HCEC 1CT (cell line): ENCODE results near the gene OSR1.
"Not testable (repeated sequence)": the region's sequence is repeated elsewhere in the genome, so short reads cannot be mapped to it uniquely, and the experiment has no call there.

ENCODE experiments used
- DNase-seq: peaks from one replicate; pipeline ENCODE4 v3.0.0-alpha.2; 2017

OSR1 gene

DNA sequence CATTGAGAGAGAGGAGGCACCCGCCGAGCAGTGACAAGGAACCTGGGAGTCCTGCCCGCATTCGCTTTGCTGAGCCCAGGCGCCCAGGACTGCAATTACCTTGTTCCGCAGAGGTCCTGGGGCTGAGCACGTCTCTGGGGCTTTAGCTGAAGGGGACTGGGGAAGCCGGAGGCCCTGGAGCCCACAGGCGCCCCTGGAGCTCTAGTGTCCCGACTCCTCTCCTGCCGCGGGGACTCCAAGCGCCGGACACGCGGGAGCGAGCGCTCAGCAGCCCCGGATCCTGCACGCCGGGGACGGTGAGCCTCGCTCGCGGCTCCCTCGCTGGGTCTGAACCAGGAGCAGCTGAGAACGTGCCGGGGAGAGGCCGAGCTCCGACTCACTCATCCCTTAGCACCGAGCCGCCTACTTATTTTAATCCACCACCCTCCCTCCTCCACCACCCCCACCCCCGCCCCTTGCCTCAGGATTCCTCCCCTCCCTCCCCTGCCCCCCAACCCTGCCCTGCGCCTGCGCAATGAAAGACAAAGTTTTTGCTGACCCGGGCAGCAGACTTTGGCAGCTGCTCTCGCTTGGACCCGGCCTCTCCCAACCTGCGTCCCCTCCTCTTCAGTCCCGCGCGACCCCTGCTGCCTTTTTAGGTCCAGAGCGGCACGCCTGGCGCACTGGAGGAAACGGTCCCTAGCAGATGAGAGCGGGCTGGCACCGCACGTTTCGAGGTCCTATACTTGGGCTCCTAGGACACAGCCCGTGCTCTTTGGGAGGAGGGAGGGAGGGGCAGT, at the start of gene OSR1:
OSR1 (minus strand) TSS at position 382 of the 779 bp plus-strand sequence. CDS start 4,818 bp downstream, outside the sequence.
- DNase-seq, result peak; percentile 84

DNA sequence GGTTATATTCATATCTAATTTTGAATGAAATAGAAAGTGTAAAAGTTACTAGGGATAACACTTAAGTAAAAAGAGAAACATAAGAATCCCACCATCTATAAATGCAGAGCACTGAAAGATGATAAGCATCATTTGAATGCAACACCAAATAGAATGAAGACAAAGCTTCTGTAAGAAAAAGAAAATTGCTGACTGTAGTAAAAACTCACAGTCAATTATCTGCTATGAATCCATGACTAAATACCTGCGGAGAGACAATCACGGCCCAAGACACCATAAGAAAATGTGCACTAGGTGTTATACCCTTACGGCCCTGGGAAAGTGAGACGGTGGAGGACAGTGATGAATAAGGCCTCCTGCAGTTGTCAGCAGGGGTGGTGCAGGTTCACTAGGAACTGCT, 45.4 kb upstream of the OSR1 start:
- no peak for DNase-seq

DNA sequence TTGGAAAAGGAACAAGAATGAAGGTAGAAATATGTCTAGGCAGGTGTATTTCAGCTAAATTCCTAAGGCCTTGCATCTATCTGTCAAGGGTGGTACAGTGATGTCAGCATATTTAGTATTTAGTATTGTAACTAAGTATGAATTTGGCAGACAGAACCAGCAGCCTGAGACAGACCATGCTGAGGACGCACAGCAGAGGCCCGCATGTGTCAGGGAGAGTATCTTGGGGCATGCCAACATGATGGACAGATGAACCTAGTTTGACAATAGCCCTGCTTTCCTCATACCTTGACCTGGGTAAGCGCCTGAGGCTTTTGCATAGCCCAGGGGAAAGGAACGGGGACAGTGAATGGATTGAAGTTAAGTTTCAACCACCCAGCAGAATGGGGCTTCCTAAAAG, 33.8 kb upstream of the OSR1 start:
- DNase-seq, result no peak

DNA sequence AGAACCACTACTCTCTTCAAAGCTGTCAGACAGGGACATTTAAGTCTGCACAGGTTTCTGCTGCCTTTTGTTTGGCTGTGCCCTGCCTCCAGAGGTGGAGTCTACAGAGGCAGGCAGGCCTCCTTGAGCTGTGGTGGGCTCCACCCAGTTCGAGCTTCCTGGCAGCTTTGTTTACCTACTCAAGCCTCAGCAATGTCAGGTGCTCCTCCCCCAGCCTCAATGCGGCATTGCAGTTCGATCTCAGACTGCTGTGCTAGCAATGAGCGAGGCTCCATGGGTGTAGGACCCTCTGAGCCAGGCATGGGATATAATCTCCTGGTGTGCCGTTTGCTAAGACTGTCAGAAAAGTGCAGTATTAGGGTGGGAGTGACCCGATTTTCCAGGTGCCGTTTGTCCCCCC, 31.0 kb upstream of the OSR1 start:
- DNase-seq, result not testable (repeated sequence)

DNA sequence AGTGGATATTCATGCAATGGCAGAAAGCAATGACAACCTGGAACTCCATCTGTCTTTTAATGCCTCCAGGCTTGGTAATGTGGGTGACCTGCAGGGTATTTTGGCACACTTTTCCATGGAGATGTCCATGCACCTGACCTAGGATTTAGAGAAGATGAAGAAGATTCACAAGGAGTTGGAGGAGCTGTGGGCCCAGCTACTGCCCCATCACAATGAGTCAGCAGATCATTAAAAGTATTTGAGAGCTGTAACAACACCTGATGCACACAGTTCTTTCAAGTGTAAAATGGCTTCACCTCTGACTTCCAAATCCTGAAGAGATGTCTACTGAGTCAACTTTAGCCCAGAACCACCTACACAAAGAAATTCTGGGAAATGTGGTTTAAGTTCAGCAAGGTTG, 22.1 kb upstream of the OSR1 start:
- DNase-seq, result no peak

DNA sequence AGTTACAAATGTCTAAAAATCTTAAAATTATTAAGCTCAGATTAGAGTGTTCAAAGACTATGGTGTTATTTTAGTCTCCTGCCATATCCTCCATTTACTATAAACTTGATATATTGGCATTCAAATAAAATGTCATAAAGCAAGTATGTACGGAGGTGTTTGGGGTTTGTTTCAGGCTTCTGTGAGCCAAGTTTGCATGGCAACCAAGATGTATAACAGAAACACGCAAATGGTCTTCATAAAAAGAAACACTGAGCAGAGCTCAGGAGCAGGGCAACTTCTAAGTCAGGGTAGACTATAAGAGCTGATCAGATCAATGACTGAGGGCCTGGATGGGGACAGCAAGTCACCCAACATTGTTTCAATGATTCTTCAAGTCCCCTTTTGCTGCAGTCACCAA, 20.5 kb upstream of the OSR1 start:
- DNase-seq, result no peak

DNA sequence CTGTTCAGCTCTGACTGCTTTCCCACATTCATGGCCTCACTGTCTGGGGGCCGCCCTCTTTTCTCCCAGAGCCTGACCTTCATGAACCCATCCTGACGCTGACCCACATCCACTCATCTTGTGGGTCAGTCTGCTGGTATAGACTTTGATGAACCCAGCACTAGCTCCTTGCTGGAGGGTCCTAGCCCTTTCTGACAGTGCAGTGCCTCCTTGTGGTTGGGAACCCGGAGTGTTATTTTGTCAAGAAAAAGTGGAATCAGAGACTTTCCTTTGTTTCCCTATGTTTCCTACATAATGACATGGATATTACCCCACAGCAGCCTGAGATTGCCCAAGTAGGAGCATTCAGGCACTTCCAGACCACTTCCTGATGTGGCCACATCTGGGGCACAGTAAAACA, 19.3 kb upstream of the OSR1 start:
- DNase-seq, result no peak

DNA sequence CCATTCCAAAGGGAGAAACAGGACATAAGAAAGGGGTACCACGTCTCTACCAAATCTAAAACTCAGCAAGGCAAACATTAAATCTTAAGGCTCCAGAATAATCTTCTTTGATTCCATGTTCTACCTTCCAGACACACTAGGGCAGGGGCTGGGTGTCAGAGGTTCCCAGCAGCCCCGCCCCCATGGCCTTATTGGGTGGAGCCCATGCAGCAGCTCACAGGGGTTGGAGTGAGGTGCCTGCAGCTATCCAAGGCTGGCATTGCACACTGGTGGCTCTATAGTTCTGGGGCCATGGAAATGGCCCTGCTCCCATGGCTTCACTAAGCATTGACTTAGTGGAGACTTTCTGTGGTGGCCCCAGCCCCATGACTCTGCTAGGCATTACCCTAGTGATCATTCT, 14.9 kb upstream of the OSR1 start:
- DNase-seq, result no peak

DNA sequence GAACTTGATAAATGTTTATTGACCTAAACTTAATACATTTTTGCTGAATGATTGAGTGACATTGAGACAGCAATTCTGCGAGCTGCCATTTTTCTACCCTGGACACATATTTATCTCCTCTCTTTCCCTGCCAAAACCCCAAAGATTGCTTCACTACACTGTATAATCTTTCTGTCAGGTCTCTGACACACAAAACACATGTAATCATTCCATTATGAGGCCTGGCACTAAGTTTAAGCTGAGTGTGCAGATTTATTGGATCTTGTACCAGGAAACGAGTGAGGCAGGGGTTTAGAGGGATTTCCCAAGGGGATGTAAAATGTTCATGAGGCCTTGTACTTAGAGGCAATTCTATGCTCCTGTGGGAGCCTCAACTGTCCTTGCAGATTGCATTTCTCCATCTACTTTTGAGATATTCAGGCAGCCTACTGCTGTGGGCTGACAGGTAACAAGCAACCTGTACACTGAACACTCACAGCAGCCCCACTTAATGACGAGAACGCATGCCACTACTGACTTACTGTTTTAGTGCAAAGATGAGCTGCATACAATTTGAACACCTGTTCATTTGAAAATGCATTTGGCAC, 13.7 kb upstream of the OSR1 start:
- no peak for DNase-seq

DNA sequence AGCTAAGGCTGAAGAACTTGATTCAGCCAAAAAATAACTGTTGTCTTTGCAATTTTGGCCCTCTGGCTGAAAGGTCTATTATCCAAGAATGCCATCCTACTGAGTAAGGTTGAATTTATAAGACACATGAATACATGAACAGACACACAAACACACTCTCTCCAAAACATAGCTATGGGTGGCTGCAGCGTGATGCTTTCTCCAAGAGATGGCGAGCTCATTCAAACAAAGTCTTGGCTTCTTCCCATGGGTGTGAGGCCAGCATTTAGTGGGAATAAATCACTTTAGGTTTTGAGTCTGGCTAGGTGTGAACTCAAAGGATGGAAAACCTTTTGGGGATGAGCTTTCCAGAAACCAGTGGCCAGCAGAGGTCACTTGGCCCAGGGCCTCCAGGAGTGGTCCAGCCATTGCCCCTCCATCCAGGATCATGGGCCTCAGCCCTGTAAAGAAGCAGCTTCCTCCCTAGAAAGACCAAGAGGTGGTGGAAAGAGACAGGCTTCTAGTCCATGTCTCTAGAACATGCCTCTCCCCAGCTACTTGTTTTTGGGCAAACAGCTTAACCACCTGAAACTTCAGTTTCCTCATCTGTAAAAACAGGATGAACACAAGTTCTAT, 11.0 kb upstream of the OSR1 start:
- peak; percentile 59 for DNase-seq

DNA sequence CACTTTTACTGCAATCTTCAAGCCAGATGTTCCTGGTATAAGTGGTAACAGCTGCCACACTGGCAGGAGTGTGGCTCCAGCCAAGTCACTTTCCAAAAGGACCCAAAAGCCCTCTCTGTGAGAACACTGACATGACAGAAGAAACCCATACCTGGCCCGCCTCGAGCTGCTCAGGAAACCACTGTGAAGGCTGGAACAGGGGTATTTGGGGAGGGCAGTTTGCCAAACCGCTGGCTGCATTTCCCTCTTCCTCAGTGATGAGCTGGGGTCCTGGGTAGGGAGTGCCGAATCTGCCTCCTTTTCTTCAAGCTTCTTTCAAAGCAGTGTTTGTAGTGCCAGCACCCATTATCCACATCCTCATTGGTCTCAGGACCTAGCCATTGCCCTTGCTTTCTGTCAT, 10.3 kb upstream of the OSR1 start:
- DNase-seq, result no peak

DNA sequence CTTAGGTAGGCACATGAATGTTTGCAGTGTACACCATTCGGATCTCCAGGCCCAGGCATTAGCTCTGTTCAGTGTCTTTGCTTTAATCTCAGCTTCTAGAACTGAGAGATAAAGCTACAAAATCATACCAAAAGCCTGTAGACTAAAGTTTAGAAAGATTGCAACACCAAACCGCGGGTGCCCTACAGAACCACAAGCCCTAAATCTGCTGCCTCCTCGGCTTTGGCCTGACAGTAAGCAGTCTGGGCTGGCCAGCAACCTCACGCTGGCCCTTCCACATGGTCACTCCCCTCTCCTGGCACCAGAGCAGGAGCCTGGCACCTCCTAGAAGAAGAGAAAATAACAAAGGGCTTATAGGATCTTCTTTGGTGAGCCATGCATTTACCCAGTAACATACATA, 8.9 kb upstream of the OSR1 start:
- no peak for DNase-seq

DNA sequence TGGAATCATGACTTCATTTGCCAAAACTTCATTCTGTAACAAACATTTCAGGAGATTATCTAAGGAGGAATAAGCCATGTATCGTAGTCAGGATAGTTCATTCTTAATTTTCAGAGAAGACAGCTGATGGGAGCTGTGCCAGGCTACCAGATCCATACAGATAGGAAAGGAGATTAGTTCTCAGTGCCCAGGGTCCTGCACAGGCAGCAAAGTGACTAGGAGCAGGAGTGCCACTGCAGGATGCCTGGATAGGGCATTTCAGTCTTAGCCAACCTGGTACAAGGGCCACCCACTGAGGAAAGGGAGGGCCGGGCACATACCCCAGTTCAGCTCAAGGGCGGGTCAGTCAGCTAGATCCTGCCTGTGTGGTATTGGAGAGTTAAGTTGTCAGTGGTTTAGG, 6.7 kb upstream of the OSR1 start:
- no peak for DNase-seq

DNA sequence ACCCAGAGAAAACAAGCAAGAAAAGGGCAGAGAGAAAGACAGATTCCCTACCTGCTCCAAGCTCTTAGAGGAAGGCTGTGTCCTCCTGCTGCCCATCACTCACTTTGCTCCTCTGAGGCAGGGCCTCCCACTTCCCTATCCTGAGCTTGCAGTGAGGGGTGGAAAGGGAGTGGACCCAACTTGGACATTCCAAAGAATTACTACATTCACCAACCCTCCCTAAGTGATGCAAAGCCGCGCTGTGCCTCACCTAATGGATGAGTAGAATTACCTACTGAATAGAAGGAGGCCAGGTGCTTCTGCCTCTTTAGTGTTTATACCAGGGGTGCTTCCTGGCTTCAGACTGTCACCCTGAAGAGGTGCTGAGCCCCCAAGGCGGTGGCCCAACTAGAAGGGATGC, 5.6 kb upstream of the OSR1 start:
- no peak for DNase-seq

DNA sequence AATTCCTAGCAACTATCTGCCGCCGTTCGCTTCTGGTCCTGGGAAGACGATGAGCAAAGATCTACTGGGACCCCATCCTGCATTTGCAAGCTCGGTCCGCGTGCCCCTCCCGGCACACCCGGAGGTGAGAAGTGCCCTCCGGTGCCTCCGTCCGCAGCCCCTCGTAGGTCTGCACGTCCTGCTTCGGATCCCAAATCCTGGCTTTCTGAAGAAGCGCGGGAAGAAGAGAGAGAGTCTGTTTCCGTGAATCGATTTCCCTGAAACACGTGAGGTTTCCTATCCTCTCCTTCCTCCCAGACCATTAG, 5.0 kb upstream of the OSR1 start:
- no peak for DNase-seq

DNA sequence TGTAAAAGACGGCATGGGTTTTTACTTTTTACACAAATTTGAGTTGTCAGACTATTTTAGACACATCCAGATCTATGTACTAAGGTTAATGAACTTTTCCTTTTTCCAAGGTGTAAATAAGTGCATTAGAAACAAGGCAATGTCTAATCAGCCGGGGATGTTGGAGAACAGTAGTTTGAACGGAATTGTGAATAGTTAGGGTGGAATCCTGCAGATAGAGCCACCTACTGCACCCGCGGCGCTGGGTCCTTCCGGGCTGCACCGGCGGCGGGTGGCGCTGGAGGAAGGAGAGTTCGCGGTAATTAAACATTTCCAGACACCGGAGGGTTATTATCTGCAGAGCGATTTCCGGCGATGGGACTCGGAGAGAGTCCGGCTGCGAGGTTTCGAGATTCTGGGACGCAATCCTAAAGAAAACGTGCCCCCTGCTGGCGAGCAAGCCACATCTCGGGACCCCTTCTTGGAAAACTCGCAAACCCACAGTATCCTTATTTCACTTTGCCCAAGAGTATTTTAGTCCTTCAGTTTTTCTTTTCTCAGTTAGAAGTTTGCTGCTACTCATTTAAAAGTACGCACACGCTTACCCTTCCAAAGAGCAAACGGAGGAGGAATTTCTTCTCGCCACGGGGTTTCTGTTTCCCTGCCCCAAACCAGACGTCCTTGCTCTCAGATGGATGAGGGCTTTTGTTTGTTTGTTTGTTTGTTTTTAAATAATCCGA, 4.5 kb upstream of the OSR1 start:
- peak; percentile 89 for DNase-seq

DNA sequence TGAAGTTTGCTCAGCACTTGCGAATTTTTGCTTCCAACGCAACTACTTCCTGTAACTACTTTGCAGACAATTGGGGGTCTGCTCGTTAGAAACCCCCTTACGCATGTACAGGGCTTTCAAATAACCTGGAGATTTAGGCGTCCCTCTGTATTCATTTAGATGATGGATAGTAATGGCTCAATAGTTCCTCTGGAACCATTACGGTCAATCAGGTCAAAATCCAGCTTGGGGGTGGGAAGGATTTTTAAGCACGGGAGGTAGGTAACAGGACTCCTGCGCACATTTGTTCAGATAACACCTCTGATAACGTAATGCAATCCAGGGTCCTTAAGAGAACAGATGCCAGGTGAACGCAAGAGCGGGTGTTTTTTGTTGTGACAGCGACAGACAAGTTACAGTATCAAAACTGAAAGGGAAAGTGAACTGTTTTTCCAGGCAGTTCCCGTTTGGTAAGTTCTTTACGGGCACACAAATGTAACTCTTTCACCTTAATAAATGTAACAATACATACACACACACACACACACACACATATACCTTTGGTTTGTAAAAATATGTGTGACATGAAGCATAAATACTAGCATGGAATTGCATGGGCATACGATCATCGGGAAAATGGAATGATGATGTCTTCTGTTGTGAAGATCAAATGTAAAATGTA, 3.8 kb upstream of the OSR1 start:
- peak; percentile 35 for DNase-seq

DNA sequence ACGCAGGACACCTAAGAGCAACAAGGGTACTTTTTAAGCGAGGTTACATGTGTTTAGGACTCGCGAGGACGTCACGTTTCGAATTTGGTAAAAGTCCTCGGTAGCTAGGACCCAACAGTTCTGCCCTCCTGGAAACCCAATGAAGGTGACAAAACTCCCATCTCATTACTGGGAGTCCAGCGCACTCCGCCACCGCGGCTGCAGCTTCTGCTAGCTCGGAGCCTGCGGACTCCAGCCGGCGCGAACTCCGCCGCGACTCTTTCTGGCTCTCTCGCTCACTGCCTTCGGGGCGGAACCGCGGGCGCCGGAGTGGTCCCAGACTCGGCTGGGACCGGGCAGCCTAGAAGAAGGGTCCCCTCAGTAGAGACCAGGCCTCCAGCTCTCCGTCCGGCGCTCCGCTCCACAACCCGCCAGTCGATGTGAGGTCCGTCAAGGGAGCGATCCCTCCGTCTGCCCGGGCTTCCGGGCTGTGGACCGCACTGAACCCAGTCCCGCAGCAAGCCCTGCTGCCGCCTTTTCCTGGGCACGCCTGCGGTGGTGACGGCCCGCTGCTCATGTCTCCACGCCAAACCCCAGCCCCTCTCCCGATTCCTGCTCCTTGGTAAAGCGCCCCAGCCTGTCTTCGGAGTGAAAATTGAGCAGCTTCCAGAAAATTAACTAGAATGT, 3.0 kb upstream of the OSR1 start:
- no peak for DNase-seq

DNA sequence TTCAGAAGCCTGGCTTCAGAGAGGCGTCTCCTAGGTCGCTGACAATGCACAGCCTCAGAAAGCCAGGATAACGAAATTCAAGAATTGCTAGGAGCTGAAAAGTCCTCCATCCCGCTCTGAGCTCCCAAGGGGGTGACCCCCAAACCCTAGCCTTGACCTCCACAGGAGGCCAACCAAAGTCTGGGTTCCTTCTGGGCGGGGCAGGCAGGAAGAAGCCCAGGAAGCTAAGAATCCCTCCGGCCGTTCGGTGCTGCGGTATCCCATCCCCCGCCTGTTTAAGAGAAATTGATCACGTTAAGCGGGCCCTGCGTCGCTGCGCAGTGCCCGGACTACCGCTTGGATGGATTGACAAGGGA, 2.5 kb upstream of the OSR1 start:
- DNase-seq, result no peak

DNA sequence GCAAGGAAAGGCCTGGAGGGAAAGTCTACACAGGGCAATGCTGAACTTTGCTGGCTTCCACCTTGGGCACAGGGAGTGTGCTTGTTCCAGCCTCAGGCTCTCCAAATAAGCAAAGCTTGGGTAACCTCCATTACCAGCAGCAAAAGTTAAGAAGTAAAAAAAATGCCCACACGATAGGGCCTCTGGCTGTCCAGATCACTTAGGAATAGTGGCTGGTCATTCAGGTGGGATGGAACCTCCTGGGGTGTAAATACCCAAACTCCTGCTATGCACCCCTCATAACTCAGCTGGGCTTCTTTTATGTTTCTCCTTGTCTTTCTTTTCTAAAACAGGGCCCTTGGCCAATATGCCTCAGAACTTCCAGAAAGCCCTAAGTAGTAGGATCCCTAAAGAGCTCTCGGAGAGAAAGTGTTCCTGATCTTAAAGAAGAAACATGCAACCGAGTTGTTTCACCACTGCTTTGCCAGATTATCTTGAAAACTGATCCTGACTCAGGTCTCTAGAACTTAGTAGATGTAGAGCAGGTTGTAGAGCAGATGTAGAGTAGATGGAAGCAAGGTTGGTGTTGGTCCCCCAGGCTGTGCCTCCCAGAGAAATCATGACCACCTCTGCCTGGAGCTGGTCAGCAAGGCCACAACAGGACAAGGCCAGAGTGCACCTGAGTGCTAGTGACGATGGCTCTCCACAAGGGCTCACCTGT, 2.0 kb upstream of the OSR1 start:
- DNase-seq, result no peak

DNA sequence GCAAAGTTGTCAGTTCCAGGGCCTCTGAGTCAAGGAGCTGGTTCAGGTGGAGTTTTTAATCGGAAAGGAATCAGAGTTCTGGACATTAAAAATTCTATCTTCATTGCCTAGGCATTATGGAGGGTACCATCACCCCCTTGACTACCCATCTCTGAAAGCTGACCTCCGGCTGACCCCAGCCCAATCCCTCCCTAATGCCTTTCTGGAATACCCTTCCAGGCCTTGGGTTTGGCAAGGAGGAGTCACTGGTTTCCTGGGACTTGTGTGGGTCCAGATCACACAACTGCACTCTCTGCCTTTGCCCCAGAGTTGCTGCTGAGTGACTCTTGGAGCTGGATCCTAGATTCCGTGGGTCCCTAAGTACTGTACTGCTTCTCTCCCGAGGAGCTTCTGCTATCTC, 1.0 kb upstream of the OSR1 start:
- no peak for DNase-seq

DNA sequence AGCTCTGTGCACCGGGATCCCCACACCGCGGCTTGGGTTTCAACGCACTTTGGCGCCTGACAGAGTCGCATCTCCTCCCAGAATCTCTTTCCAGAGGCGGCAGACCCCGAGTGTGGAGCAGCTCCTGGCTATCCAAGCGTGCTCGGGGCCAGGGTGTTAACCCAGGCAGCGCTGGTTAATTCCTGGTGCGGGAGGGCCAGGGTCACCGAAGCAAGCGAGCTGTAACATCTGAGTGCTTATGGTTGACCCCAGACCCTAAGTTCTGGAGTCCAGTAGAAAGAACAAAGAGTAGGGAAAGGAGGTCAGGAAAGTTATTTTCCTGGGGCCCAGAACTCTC, 566 bp upstream of the OSR1 start:
- no peak for DNase-seq
